ENCODE data around the gene ZFP36L1. TPM values are rescaled to one million over a fixed set of nuclear protein-coding genes. Genes with fewer than 3 reads are reported as not detected.

The ZFP36L1 gene
- total RNA-seq, 2 experiments from 2014 or later: 254 to 258 TPM

GRCh38 chr14:68790644-68791077 is 2.2 kb downstream of the ZFP36L1 start:
- Histone ChIP-seq H3K27ac (ENCODE audit: low read depth in 1 of 2, low read length in 2 of 2) (peak overlapping the region; percentile 67 to 100), H3K9me3 (ENCODE audit: control insufficient read depth in 1 of 2, insufficient read depth in 1 of 2, low read length in 2 of 2) (no peaks in the 10 kb centered on the region), H3K36me3 (ENCODE audit: insufficient read depth, low read length) (peaks cover 42% of the 10 kb centered on the region), H3K4me1 (ENCODE audit: insufficient read depth, low read length) (peaks cover 52% of the 10 kb centered on the region), H3K4me3 (ENCODE audit: low read length) (peak overlapping the region; percentile 98), H3K27me3 (ENCODE audit: control insufficient read depth in 1 of 2, insufficient read depth in 2 of 2, low read length in 2 of 2) (no peaks in the 10 kb centered on the region)
- no peaks in the 10 kb centered on the region for H3K27me3 Mint-ChIP-seq
- H3K36me3 Mint-ChIP-seq (ENCODE audit: low read depth): peaks cover 96% of the 10 kb centered on the region
- peak overlapping the region; percentile 99 for H3K27ac Mint-ChIP-seq
- CTCF ChIA-PET: interaction anchor here (0.6 to 9.3 kb wide), 8 partner anchors 10 to 542 kb away, joined by 3 to 115 read pairs (median 9); no protein-coding TSS in a partner anchor
- ATAC-seq (ENCODE audit: poor library complexity) (peak; percentile 6), DNase-seq (peak in 12 of 14 experiments; percentile 44 to 72 (median 68))
- TF ChIP-seq CTCF (IDR thresholded peaks at IDR 0.05): no peak
- POLR2A ChIA-PET: interaction anchor here (0.7 to 15.8 kb wide), 21 partner anchors 9 to 540 kb away, joined by 3 to 816 read pairs (median 11); no protein-coding TSS in a partner anchor
- H3K4me1 Mint-ChIP-seq (ENCODE audit: low read depth): peaks cover 61% of the 10 kb centered on the region
- intact Hi-C loops (cut with DNase I, micrococcal nuclease): loop anchor here (2.0 kb wide), 2 partner anchors 26 to 284 kb away; no protein-coding TSS in a partner anchor
- H3K4me3 Mint-ChIP-seq: peak overlapping the region; percentile 92
- no peaks in the 10 kb centered on the region for H3K9me3 Mint-ChIP-seq

- ChIA-PET CTCF (interaction anchor here (0.6 to 9.3 kb wide), 16 partner anchors 10 to 541 kb away, joined by 3 to 115 read pairs (median 6); no protein-coding TSS in a partner anchor), POLR2A (interaction anchor here (0.6 to 15.8 kb wide), 32 partner anchors 9 to 579 kb away, joined by 3 to 816 read pairs (median 4); no protein-coding TSS in a partner anchor)
- peaks cover 58% of the 10 kb centered on the region for H3K4me1 ChIP-seq (ENCODE audit: insufficient read depth, low read length)
- peaks cover 42% of the 10 kb centered on the region for H3K36me3 ChIP-seq (ENCODE audit: insufficient read depth, low read length)
- ATAC-seq (ENCODE audit: poor library complexity) (no peak), DNase-seq (peak in 5 of 14 experiments; percentile 8 to 51 (median 41))
- peak overlapping the region; percentile 92 for H3K4me3 Mint-ChIP-seq
- H3K27ac Mint-ChIP-seq: peak overlapping the region; percentile 99
- TF ChIP-seq CTCF (IDR thresholded peaks at IDR 0.05): no peak
- H3K4me3 ChIP-seq (ENCODE audit: low read length): peak overlapping the region; percentile 98
- no peaks in the 10 kb centered on the region for H3K9me3 Mint-ChIP-seq
- intact Hi-C loops (cut with DNase I, micrococcal nuclease): loop anchor here (1.0 to 10.0 kb wide), 11 partner anchors 9 to 542 kb away; no protein-coding TSS in a partner anchor
- no peaks in the 10 kb centered on the region for H3K9me3 ChIP-seq (ENCODE audit: control insufficient read depth in 1 of 2, insufficient read depth in 1 of 2, low read length in 2 of 2)
- H3K27ac ChIP-seq (ENCODE audit: low read depth in 1 of 2, low read length in 2 of 2): peak overlapping the region; percentile 67 to 100
- no peaks in the 10 kb centered on the region for H3K27me3 Mint-ChIP-seq
- peaks cover 67% of the 10 kb centered on the region for H3K4me1 Mint-ChIP-seq (ENCODE audit: low read depth)
- no peaks in the 10 kb centered on the region for H3K27me3 ChIP-seq (ENCODE audit: control insufficient read depth in 1 of 2, insufficient read depth in 2 of 2, low read length in 2 of 2)
- peaks cover 91% of the 10 kb centered on the region for H3K36me3 Mint-ChIP-seq (ENCODE audit: low read depth)
These were observed 2.8 kb downstream of the ZFP36L1 start for GRCh38 chr14:68789821-68790643.

- POLR2A ChIA-PET: interaction anchor here (0.6 to 15.8 kb wide), 32 partner anchors 8 to 578 kb away, joined by 3 to 816 read pairs (median 4); no protein-coding TSS in a partner anchor
- Mint-ChIP-seq H3K4me1 (ENCODE audit: low read depth) (peaks cover 63% of the 10 kb centered on the region), H3K36me3 (ENCODE audit: low read depth) (peaks cover 82% of the 10 kb centered on the region), H3K27ac (peak overlapping the region; percentile 99), H3K9me3 (no peaks in the 10 kb centered on the region), H3K27me3 (no peaks in the 10 kb centered on the region), H3K4me3 (peak overlapping the region; percentile 92)
- ATAC-seq (ENCODE audit: poor library complexity) (peak; percentile 44), DNase-seq (peak; percentile 81 to 94 (median 88))
- CTCF ChIA-PET: interaction anchor here (0.8 to 9.3 kb wide), 16 partner anchors 9 to 540 kb away, joined by 3 to 115 read pairs (median 6); no protein-coding TSS in a partner anchor
- peak; percentile 82 for TF ChIP-seq CTCF (IDR thresholded peaks at IDR 0.05)
- peaks cover 58% of the 10 kb centered on the region for H3K4me1 ChIP-seq (ENCODE audit: insufficient read depth, low read length)
- peak overlapping the region; percentile 67 to 100 for H3K27ac ChIP-seq (ENCODE audit: low read depth in 1 of 2, low read length in 2 of 2)
- intact Hi-C loops (cut with DNase I, micrococcal nuclease): loop anchor here (1.0 to 10.0 kb wide), 9 partner anchors 8 to 541 kb away; no protein-coding TSS in a partner anchor
- H3K9me3 ChIP-seq (ENCODE audit: control insufficient read depth in 1 of 2, insufficient read depth in 1 of 2, low read length in 2 of 2): no peaks in the 10 kb centered on the region
- no peaks in the 10 kb centered on the region for H3K27me3 ChIP-seq (ENCODE audit: control insufficient read depth in 1 of 2, insufficient read depth in 2 of 2, low read length in 2 of 2)
- H3K4me3 ChIP-seq (ENCODE audit: low read length): peak overlapping the region; percentile 98
- H3K36me3 ChIP-seq (ENCODE audit: insufficient read depth, low read length): peaks cover 42% of the 10 kb centered on the region
These were observed 3.7 kb downstream of the ZFP36L1 start for GRCh38 chr14:68788996-68789820.
